Breast epithelium (tissue), 3 donors: ENCODE measurements around the gene PALLD.

Experiments
- POLR2A ChIP-seq: fragments of 450-650 bp; IDR thresholded peaks from one replicate; pipeline ENCODE4 v1.6.1; 2016; ENCODE audit warnings: antibody characterized with exemption, mild to moderate bottlenecking, moderate library complexity
- POLR2AphosphoS5 ChIP-seq, 3 donors: sonication (generic); formaldehyde crosslinking; IDR thresholded peaks; one replicate each; pipeline ENCODE4 v1.6.1; 2017; ENCODE audit warnings: antibody characterized with exemption in 3 of 3
- TF ChIP-seq, protein P1 (sequence below), 3 donors: fragments of 450-650 bp; IDR thresholded peaks; one replicate each; pipeline ENCODE4 v1.5.1; 2016 to 2017; ENCODE audit warnings: antibody characterized with exemption in 3 of 3, mild to moderate bottlenecking in 3 of 3, moderate library complexity in 3 of 3

DNA sequence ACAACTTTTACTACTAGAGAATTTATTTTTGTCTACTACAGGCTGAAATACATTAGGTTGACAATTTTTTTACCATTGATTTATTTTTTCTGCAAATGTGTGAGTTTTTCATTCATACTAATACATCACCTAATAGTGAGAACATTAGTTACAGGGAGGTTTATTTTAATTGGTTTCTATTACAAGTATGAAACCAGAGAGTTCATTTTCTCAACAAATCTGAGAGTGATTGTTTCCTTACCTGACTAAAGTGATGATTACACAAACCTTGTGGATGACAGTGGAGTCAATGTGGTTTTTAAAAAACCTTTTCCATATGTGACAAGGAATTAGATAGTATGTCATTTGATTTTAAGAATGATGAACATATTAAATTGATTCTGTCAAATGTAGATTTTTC is 227.4 kb downstream of the PALLD start:
- no peak for TF ChIP-seq POLR2AphosphoS5 (IDR thresholded peaks at IDR 0.05)
- TF ChIP-seq, protein P1, sequence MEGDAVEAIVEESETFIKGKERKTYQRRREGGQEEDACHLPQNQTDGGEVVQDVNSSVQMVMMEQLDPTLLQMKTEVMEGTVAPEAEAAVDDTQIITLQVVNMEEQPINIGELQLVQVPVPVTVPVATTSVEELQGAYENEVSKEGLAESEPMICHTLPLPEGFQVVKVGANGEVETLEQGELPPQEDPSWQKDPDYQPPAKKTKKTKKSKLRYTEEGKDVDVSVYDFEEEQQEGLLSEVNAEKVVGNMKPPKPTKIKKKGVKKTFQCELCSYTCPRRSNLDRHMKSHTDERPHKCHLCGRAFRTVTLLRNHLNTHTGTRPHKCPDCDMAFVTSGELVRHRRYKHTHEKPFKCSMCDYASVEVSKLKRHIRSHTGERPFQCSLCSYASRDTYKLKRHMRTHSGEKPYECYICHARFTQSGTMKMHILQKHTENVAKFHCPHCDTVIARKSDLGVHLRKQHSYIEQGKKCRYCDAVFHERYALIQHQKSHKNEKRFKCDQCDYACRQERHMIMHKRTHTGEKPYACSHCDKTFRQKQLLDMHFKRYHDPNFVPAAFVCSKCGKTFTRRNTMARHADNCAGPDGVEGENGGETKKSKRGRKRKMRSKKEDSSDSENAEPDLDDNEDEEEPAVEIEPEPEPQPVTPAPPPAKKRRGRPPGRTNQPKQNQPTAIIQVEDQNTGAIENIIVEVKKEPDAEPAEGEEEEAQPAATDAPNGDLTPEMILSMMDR (IDR thresholded peaks at IDR 0.05): no peak
- no peak for TF ChIP-seq POLR2A
